Dermis microvascular lymphatic vessel endothelial cell (primary cell): Measurements from ENCODE around the gene FGF14. TPM values are rescaled to one million over a fixed set of nuclear protein-coding genes. Genes with fewer than 3 reads are reported as not detected.
"Not testable (repeated sequence)": the region's sequence is repeated elsewhere in the genome, so short reads cannot be mapped to it uniquely, and the experiment has no call there.

Experiments
- DNase-seq, 2 donors: peaks; one replicate each; pipeline versions ENCODE4 v3.0.0 to v3.0.0-alpha.2; 2010; ENCODE audit warnings: low read depth in 2 of 2
- total RNA-seq: library from RNA; depleted of rRNA; stranded (reverse); fragments of >200 nt; gene quantifications from 2 replicates; pipeline ENCODE4 v1.2.1, GENCODE V29; 2014

Gene FGF14
- total RNA-seq, 1 donor from 2014 or later = 2.4 TPM

DNA sequence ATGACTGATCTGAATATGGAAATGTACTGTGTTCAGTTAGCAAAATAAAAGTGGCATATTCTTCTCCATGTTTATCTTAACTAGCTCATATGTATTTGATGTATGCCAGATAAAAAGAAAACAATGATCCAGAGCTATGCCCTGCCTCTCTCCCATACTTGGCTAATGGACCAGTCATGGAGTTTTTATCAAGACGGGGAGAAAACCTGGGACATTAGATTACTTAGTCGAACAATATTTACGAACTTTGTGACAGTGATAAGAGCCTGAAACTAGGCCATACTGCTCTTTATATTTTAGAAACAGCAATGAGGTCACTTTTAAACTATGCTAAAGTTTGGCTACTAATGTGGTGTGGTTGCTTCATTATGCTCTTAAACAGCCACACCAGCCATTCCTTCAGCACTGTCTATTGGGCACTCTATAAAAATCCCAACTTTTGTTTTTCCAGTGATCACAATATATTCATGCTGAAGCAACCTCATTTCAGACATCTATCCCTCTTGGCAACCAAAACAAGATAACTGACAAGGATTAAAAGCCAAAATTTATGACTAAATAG lies 265.0 kb downstream of the FGF14 start:
- no peak for DNase-seq

DNA sequence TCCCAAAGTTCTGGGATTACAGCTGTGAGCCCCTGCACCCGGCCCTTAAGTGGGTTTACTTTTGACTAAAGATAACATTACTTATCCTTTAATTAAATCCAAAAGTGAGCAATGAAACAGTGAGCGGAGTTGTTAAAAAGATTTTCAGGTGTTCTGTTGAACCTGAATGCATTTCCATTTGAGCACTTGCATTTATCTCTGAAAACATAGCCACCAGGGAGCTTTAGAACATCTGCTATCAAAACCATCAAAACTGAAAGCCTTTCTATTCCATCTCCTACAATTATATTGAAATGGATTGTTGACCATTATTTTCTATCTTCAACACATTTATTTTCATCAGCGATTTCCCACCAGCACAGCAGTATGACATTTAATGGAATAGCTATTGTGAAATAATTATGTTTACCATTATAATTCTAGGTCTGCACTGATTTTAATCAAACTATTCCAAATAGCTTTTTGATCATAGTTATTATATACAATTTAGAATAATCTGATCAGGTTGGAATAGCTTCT lies 269.0 kb downstream of the FGF14 start:
- no peak for DNase-seq

- no peak for DNase-seq
Measured at GRCh38 chr13:102131246-102131645, 270.6 kb downstream of the FGF14 start.

GRCh38 chr13:102128216-102128810 lies 273.5 kb downstream of the FGF14 start:
- no peak for DNase-seq

DNA sequence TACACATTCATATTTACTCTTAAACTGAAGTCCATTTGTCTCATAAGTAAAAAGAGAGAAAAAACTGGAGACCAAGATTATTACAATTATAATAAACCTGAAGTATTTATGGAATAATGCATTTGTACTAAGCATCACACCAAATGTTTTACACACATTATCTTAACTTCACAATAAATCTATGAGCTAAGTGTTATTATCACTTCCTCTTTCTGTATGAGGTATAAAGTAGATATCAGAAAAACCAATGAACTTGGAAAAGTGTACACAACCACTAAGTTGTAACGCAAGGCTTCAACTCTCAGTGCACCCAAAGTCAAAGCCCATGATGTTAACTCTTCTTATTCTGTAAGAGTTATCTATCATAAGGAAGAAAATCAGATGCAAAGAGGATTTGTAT lies 274.7 kb downstream of the FGF14 start:
- no peak for DNase-seq

GRCh38 chr13:102122147-102122546 lies 279.7 kb downstream of the FGF14 start:
- no peak for DNase-seq

DNA sequence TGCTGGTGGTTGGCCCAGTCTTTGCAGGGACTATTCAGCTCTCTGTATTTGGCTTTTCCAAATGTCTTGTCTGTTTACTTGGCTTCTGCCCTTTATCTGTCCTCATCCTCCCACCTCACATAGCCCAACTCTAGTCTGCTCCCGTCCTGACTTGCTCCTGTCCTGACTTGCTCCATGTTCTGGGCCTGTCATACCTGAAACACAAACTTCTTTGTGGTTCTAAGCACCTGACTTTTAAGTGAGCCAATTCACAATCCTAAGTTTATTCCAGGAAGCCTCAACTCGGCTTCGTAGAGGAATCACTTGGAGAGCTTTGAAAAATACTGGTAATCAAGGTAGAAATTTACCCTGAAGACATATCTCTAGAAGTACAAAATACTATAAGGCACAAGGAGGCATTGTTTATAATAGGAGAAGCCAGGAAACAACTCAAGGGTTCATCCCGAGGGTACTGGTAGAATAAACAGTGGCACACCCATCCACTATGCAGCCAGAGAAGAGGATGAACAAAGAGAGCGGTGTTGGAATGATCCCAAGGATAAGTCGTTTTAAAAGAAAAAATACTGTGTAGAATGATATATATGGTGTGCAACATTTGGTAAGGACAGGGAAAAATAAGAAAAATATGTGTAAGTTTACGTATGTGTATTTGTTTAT lies 284.5 kb downstream of the FGF14 start:
- no peak for DNase-seq

GRCh38 chr13:102103469-102103868 lies 298.4 kb downstream of the FGF14 start:
- DNase-seq = no peak

DNA sequence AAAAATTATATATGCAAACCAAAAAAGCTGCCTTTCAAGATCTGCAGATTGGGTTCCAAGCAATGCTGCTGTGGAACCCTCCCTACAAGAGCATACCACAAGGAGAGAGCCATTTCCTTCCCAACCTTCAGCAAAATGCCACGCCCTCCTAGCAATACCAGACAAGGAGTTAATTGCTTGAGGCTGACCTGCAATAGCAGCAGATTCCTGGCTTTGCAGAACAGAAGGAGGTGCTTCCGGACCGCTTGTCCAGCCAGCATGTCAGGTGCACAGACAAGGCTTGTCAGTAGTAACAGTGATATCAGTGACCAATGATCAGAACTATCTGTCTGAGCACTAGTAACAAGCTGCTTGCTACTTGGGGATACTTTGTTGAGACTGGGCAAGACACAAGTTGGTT lies 301.6 kb downstream of the FGF14 start:
- no peak for DNase-seq

GRCh38 chr13:102097708-102098107 lies 304.1 kb downstream of the FGF14 start:
- no peak for DNase-seq

GRCh38 chr13:102093288-102093687 lies 308.6 kb downstream of the FGF14 start:
- not testable (repeated sequence) for DNase-seq

GRCh38 chr13:102091231-102091630 lies 310.6 kb downstream of the FGF14 start:
- no peak for DNase-seq

DNA sequence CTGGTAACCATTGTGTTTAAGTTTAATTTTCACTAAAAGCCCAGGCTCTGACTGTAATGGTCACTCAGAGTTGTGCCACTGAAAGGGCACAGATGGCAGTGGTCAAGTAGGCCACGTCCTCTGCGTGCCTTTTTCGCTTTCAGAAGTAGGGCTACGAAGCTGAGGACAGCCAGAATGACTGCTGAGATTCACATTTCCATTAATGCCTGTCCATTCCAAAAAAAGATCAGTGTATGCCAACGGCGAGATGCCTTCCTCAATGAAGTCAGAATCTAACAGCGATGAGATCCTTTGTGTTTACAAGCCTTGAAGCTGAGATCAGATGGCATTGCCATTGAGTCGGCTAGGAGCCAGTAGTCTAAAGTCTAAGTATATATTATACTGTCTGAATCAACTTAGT lies 311.3 kb downstream of the FGF14 start:
- DNase-seq = no peak

DNA sequence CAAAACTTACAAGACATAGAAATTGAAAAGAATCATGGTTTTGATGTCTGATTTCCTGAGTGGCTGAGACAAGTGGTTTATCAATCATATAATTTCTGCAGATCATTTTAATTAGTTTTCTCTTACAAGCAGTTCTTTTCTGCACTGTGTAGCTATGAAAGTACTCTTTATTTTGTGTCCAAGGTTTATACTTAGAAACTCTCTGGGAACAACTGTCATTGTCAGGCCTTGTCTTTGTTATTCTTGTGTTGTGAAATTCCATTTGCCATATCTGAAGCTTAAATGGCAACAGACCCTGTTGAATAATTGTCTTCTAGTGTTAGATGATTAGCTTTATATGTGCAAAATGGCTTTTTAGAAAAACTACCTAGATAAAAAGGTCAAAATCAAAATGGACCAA lies 312.1 kb downstream of the FGF14 start:
- no peak for DNase-seq

DNA sequence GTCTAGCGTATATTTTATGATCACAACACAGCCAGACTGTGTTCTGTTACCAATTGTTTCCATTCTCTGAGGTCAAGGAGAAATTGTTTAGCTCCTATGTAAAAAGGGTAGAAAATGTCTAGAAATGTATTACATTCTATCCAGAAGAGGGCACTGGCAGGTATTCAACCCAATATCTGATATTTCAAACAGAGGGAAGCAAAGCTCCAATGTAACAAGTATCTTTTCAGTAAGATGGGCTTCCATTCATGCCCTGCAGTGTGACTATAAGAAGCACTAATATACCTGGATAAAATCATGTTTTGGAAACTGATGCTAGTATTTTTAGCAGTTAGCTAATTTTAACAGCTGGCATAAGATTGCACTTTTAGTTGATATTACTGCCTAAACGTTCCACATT lies 312.7 kb downstream of the FGF14 start:
- DNase-seq = no peak

GRCh38 chr13:102073251-102073650 lies 328.6 kb downstream of the FGF14 start:
- no peak for DNase-seq

- no peak for DNase-seq
Measured at GRCh38 chr13:102071711-102072110, 330.1 kb downstream of the FGF14 start.

DNA sequence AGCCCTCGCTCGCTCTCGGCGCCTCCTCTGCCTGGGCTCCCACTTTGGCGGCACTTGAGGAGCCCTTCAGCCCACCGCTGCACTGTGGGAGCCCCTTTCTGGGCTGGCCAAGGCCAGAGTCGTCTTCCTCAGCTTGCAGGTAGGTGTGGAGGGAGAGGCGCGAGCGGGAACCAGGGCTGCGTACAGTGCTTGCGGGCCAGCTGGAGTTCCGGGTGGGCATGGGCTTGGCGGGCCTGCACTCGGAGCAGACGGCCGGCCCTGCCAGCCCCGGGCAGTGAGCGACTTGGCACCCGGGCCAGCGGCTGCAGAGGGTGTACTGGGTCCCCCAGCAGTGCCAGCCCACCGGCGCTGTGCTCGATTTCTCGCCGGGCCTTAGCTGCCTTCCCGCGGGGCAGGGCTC lies 333.5 kb downstream of the FGF14 start:
- DNase-seq = not testable (repeated sequence)

DNA sequence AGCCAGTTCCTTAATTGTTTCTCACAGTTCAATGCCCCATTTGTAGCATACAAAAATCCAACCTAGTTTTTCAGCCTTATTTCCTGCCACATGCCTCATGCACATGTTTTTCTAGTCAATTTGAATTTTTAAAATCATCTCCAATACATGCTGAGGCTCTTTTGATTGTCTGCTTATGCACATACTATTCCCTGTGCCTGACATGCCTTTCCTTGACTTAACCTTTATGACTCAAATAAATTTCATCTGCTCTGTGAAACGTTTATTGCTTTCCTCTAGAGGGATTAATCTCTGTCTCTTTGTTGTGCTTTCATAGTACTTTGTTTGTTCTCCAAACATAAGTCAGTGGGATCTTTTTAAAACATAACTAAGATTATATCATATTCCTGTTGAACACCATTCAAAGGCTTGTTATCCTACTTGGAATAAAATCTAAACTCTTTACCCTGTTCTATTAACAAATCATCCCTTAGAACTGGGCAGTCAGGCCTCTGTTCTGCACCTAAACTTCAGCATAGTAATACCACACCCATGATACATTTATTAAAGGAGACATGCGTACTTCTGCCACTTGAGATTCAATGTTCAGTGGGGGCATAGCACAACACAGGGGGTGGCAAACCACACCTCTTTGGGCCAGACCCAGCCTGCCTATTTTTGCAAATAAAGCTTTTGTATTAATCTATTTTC lies 346.6 kb downstream of the FGF14 start:
- DNase-seq = no peak

GRCh38 chr13:102049853-102050252 lies 352.0 kb downstream of the FGF14 start:
- DNase-seq = no peak

- no peak for DNase-seq
Measured at GRCh38 chr13:102045731-102046130, 356.1 kb downstream of the FGF14 start.

GRCh38 chr13:102042746-102043145 lies 359.1 kb downstream of the FGF14 start:
- DNase-seq = no peak
